SU-DHL-6 (cell line): ENCODE measurements around the gene SRP54.

Source experiments
- H2AFZ ChIP-seq: fragments of 200-600 bp; sonication (generic); 2 replicates; pipeline ENCODE4 v1.6.1; 2014; ENCODE audit warnings: low read depth, mild to moderate bottlenecking, moderate library complexity, mixed read lengths, antibody characterized with exemption, low read length; ENCODE audit not compliant: severe bottlenecking
- H3F3A ChIP-seq: fragments of 200-600 bp; shearing (Covaris generic); 2 replicates; pipeline ENCODE4 v1.6.0; 2016; ENCODE audit warnings: antibody characterized with exemption, mild to moderate bottlenecking; ENCODE audit not compliant: insufficient read depth
- H3K27ac ChIP-seq: fragments of 200-600 bp; sonication (generic); 2 replicates; pipeline ENCODE4 v1.5.1; 2016; ENCODE audit warnings: low read depth, mild to moderate bottlenecking, low read length, moderate library complexity, mixed read lengths
- H3K27me3 ChIP-seq: fragments of 200-600 bp; sonication (generic), shearing (Covaris generic); 2 replicates; pipeline ENCODE4 v1.6.0; 2014; ENCODE audit warnings: mild to moderate bottlenecking, low read length
- H3K36me3 ChIP-seq: fragments of 200-600 bp; sonication (generic); 2 replicates; pipeline ENCODE4 v1.6.1; 2014; ENCODE audit warnings: mild to moderate bottlenecking, low read length, mixed read lengths
- H3K4me2 ChIP-seq: fragments of 300-600, 200-600 bp; shearing (Covaris generic), sonication (generic); 2 replicates; pipeline ENCODE4 v1.6.0; 2014; ENCODE audit warnings: low read length, low read depth, mild to moderate bottlenecking; ENCODE audit not compliant: poor library complexity, severe bottlenecking
- H3K4me3 ChIP-seq: fragments of 200-600 bp; sonication (generic); 2 replicates; pipeline ENCODE4 v1.5.1; 2014; ENCODE audit warnings: antibody characterized with exemption, low read length, mild to moderate bottlenecking, mixed read lengths; ENCODE audit not compliant: insufficient read depth, poor library complexity, severe bottlenecking
- H3K79me2 ChIP-seq: fragments of 200-600 bp; sonication (generic); 2 replicates; pipeline ENCODE4 v1.6.1; 2014; ENCODE audit warnings: mild to moderate bottlenecking, low read length, moderate library complexity; ENCODE audit not compliant: insufficient read depth
- H3K9ac ChIP-seq: fragments of 200-600 bp; sonication (generic); 2 replicates; pipeline ENCODE4 v1.7.0; 2014; ENCODE audit warnings: mild to moderate bottlenecking, low read length
- H3K9me2 ChIP-seq: fragments of 200-600 bp; sonication (generic); replicated peaks from 2 replicates; pipeline ENCODE4 v1.6.1; 2014; ENCODE audit warnings: low read length; ENCODE audit not compliant: insufficient read depth
- H3K9me3 ChIP-seq: fragments of 200-600 bp; sonication (generic); 2 replicates; pipeline ENCODE4 v1.6.1; 2014; ENCODE audit warnings: low read length, mixed read lengths; ENCODE audit not compliant: insufficient read depth
- H4K20me1 ChIP-seq: fragments of 200-600 bp; sonication (generic); 2 replicates; pipeline ENCODE4 v1.6.1; 2014; ENCODE audit warnings: low read depth, mild to moderate bottlenecking, antibody characterized with exemption, low read length, moderate library complexity, mixed read lengths
- CTCF ChIP-seq: fragments of 200-600 bp; sonication (generic); IDR thresholded peaks from one replicate; pipeline ENCODE4 v1.5.1; 2017; ENCODE audit warnings: antibody characterized with exemption, mild to moderate bottlenecking, low read length, moderate library complexity; ENCODE audit not compliant: insufficient read depth, poor library complexity, severe bottlenecking
- EZH2phosphoT487 ChIP-seq: fragments of 200-600 bp; sonication (generic), shearing (Covaris generic); conservative IDR thresholded peaks from 2 replicates; pipeline ENCODE4 v1.6.1; 2018; ENCODE audit warnings: mild to moderate bottlenecking, antibody characterized with exemption, low read length, moderate library complexity, mixed read lengths

SRP54 gene

GRCh38 chr14:34994668-34995067 lies 11.9 kb downstream of the SRP54 start:
- Histone ChIP-seq H3K36me3 (peaks cover 20% of the 10 kb centered on the region; the same call in 1 of the 2 replicates), H3K9ac (no peak overlapping the region), H2AFZ (no peak overlapping the region), H3K27ac (no peak overlapping the region), H3F3A (peaks cover 12% of the 10 kb centered on the region), H3K9me2 (no peaks in the 10 kb centered on the region), H3K4me2 (no peak overlapping the region), H3K4me3 (no peak overlapping the region), H4K20me1 (peaks cover 7% of the 10 kb centered on the region; the same call in 1 of the 2 replicates), H3K27me3 (no peaks in the 10 kb centered on the region), H3K79me2 (peaks cover 82% of the 10 kb centered on the region), H3K9me3 (no peaks in the 10 kb centered on the region)
- TF ChIP-seq CTCF (no peak), EZH2phosphoT487 (no peak)

GRCh38 chr14:34997762-34998161 lies 15.0 kb downstream of the SRP54 start:
- no peak overlapping the region for H2AFZ ChIP-seq
- no peaks in the 10 kb centered on the region for H3K9me2 ChIP-seq
- H3F3A ChIP-seq = peaks cover 8% of the 10 kb centered on the region
- H3K36me3 ChIP-seq = peaks cover 27% of the 10 kb centered on the region; the same call in 1 of the 2 replicates
- H3K9ac ChIP-seq = no peak overlapping the region
- TF ChIP-seq CTCF (no peak), EZH2phosphoT487 (no peak)
- H4K20me1 ChIP-seq = 0 out of 2 replicates have a peak, but pooled peaks cover 7% of the 10 kb centered on the region
- H3K27ac ChIP-seq = no peak overlapping the region
- no peak overlapping the region for H3K4me3 ChIP-seq
- no peaks in the 10 kb centered on the region for H3K27me3 ChIP-seq
- H3K4me2 ChIP-seq = no peak overlapping the region
- peaks cover 55% of the 10 kb centered on the region for H3K79me2 ChIP-seq
- no peaks in the 10 kb centered on the region for H3K9me3 ChIP-seq

- peaks cover 29% of the 10 kb centered on the region; the same call in 1 of the 2 replicates for H3K36me3 ChIP-seq
- H3K9ac ChIP-seq = no peak overlapping the region
- no peaks in the 10 kb centered on the region for H3K9me2 ChIP-seq
- no peaks in the 10 kb centered on the region for H3K9me3 ChIP-seq
- TF ChIP-seq EZH2phosphoT487 (no peak), CTCF (no peak)
- no peak overlapping the region for H3K27ac ChIP-seq
- H3K4me2 ChIP-seq = no peak overlapping the region
- no peaks in the 10 kb centered on the region for H3K27me3 ChIP-seq
- H4K20me1 ChIP-seq = 0 out of 2 replicates have a peak, but pooled peaks cover 7% of the 10 kb centered on the region
- H3K4me3 ChIP-seq = no peak overlapping the region
- H2AFZ ChIP-seq = no peak overlapping the region
- H3F3A ChIP-seq = peaks cover 8% of the 10 kb centered on the region
- peaks cover 37% of the 10 kb centered on the region for H3K79me2 ChIP-seq
These were observed 16.7 kb downstream of the SRP54 start for GRCh38 chr14:34999500-34999899.
